NCI-H524 (cell line): ENCODE results near the gene HNRNPL.
"Not testable (repeated sequence)": the region's sequence is repeated elsewhere in the genome, so short reads cannot be mapped to it uniquely, and the experiment has no call there.

Experiments
- DNase-seq, 2 experiments: peaks; one replicate each; lab custom pipeline; 2025; lab: John Stamatoyannopoulos, UW

The HNRNPL gene

DNA sequence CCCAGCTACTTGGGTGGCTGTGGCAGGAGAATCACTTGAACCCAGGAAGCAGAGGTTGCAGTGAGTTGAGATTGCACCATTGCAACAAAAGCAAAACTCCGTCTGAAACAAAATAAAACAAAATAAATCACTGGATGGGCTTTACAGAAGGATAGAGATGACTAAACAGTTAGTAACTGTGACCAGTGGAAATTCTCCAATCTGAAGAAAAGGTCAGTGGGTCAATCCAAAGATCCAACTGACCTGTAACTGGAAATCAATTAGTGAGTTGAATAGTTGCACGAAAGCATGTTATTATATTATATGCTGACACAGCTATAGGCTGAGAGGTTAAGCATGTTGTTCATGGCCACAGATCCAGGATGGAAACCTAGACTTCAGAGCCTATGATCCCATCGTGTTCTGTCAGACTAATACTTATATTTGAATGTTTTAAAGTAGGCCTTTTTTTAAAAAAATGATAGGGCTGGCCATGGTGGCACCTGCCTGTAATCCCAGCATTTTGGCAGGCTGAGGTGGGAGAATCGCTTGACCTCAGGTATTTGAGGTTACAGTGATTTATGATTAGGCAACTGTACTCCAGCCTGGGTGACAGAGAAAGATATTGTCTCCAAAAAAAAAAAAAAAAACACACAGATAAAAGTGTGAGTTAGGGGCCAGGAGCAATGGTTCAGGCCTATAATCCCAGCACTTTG lies 19.6 kb downstream of the HNRNPL start:
- no peak for DNase-seq

DNA sequence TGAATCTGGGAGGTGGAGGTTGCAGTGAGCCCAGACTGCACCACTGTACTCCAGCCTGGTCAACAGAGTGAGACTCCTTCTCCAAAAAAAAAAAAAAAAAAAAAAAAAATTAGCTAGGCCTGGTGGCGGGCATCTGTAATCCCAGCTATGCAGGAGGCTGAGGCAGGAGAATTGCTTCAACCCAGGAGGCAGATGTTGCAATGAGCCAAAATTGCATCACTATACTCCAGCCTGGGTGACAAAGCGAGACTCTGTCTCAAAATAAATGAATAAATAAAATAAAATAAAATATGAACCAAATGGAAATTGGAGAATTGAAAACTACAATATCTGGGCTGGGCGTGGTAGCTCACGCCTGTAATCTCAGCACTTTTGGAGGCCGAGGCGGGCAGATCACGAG lies 20.6 kb downstream of the HNRNPL start:
- DNase-seq, result not testable (repeated sequence)

DNA sequence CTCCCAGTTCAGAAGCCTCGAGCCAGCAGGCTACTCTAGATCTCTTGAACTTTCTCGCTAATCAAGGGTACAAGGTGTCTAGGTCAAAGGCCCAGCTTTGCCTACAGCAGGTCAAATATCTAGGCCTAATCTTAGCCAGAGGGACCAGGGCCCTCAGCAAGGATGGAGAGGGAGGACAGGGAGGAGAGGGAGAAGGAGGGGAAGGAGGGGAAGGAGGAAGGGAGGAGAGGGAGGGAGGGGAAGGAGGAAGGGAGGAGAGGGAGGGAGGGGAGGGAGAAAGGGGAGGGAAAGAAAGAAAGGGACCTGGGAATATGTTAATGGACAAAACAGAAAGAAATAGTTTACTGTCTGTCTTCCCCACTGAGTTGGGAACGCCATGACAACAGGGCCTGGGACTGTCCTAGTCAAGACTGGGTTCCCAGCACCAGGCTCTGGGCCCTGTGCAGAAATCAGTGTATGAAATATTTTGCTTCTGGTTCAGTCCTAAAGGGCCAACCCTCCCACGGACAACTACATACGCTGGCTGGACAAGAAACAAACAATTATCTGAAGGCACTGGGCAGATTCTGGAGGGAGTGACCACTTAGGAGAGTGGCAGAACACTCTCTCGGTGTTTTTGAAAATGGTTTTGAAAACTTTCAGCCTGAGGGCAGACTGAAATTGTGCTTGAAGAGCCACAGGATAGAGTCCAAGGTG lies 22.8 kb downstream of the HNRNPL start:
- DNase-seq, result no peak

DNA sequence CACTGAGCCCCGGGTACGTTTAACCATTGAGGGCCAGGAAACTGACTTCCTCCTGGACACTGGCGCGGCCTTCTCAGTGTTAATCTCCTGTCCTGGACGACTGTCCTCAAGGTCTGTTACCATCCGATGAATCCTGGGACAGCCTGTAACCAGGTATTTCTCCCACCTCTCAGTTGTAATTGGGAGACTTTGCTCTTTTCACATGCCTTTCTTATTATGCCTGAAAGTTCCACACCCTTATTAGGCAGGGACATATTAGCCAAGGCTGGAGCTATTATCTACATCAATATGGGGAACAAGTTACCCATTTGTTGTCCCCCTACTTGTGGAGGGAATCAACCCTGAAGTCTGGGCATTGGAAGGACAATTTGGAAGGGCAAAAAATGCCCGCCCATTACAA lies 23.9 kb downstream of the HNRNPL start:
- DNase-seq, result not testable (repeated sequence)

DNA sequence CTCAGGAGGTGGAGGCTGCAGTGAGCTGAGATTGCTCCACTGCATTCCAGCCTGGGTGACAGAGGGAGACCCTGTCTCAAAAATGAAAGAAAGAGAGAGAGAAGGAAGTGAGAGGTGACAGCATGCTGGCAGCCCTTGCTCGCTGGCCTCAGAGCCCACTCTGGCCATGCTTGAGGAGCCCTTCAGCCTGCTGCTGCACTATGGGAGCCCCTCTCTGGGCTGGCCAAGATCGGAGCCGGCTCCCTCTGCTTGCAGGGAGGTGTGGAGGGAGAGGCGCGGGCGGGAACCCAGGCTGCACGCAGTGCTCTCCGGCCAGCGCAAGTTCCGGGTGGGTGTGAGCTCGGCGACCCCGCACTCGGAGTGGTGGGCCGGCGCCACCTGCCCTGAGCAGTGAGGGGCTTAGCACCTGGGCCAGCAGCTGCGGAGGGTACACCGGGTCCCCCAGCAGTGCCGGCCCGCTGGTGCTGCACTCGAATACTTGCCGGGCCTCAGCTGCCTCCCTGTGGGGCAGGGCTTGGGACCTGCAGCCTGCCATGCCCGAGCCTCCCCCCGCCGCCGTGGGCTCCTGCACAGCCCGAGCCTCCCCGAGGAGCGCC lies 28.5 kb downstream of the HNRNPL start:
- DNase-seq, result not testable (repeated sequence)

DNA sequence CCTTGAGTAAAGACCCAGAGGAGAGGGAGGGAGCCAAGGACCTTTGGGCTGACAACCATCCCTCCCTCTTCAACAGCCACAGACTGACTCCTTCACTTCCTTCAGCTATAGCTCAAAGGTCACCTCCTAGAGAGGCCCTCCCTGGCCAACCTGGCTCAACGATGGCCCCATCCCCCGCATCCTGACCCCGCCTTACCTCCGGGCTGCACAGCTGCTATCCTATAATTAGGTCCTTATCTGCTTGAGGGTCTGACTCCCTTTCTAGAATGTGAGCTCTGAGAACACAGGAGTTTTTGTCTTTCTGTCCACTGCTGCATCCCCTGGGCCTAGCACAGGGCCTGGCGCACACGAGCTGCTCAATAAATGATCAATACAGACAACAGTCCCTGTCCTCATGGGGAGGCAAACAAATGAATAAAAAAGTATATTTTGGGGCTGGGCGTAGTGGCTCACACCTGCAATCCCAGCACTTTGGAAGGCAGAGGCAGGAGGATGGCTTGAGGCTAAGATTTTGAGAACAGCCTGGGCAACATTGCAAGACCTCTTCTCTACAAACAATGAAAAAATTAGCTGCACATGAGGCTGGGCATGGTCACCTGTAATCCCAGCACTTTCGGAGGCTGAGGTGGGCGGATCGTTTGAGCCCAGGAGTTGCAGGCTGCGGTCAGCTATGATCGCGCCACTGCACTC lies 30.4 kb downstream of the HNRNPL start:
- DNase-seq, result peak; percentile 19 to 48

DNA sequence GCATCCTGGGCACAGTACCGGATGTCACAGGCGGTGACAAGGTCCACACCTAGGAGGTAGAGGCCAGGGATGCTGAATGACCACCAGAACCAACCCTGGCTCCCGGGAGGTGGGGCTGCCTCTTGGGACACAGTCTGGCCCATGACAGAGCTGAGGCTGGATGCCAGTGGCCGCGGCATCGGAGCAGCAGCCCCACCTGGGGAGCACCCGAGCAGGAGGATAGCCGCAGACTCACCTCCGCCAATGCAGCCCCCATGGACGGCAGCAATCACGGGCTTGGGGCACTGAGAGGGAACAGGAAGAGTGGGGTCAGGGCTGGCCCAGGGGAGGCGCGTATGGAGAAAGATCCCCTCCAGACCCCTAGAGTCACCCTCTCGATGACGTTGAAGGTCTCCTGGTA lies 32.7 kb downstream of the HNRNPL start:
- DNase-seq, result no peak

DNA sequence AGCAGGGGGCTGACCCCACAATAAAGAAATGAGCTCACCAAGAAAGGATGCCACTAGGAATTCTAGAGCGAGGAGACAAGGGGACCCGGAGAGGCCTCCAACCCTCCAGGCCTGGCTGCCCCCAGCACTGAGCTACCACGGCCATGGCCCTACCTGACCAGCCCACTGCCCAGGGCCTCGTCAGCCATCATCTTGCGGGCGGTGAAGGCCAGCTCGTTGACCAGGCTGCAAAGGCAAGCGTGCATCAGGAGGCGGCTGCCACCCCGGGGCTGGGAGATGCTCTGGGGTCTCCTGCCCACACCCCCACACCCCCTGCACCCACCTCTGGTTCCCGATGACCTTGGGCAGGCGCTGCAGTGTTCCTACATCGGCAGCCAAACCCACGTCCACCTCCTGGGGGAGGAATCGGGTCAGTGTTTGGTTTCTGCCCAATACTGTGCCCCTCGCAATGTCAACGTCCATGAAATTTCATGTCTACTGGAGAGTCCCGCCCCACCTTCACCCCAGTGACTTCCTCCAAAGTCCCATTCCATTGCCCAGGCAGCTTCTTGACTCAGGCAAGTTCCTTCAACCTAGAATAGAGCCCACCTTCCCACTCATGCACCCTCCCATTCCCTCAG lies 33.5 kb downstream of the HNRNPL start:
- DNase-seq, result no peak

DNA sequence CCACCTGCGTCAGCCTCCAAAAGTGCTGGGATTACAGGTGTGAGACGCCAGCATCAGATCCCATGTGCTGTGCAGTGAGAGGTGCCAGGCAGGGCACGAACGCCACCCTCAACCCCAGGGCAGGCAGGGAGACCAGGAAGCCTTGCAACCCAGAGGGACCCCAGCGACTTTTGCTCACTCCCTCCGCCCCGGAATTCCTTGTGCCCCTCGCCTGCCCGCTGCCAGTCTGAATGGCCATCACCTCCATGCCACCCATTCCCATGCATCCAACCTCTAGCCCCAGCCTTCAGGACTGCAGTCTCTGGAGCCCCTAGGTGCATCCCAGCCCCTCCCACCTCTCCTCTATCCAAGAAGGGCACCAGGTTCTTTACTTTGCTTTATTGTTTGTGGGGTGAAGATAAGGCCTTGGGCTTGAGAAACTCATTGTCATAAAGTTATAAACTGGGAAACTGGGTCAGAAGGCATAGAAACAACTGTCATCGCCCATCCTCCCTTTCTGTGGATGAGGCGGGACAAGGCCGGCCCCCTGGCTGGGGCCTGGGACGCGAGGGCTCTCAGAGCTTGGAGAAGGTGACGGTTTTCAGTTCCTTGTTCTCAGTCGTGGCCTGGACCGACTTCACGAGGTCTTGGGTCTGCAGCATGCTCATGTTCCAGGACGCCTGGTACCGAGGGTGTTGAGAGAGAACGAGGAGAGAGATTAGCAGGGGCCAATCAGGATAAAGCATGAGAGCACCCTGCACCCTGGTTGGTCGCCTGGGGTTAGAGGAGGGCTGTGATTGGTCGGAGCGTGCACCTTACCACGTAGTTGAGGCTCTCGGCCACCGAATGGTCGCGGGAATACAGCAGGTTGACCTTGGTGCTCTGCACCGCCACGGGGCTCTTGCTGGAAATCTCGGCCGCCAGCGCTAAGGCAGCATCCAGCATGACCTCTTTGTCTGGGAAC lies 34.5 kb downstream of the HNRNPL start:
- no peak for DNase-seq

DNA sequence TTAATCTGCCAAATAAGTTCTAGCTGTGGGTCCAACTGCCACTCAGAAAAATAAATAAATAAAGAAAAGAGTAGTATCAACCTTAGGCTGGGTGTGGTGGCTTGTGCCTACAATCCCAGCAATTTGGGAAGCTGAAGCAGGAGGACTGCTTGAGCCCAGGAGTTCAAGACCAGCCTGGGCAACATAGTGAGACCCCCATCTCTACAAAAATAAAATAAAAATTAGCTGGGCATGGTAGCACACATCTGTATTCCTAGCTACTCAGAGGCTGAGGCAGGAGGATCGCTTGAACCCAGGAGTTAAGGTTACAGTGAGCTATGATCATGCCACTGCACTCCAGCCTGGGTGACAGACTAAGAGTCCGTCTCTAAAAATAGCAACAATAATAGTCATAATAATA lies 35.9 kb downstream of the HNRNPL start:
- DNase-seq, result not testable (repeated sequence)

DNA sequence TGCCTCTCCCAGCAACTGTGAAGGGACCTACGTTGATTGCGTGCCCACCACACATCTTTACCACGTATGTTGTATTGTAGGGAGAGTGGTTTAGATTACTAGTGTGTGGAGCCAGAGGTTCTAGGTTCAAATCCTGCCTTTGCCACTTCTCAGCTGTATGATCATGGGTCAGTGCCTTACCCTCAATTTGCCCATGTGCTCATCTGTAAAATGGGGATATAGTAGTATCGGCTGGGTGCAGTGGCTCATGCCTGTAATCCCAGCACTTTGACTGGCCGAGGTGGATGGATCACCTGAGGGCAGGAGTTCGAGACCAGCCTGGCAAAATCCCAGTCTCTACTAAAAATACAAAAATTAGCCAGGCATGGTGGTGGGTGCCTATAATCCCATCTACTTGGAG lies 36.5 kb downstream of the HNRNPL start:
- no peak for DNase-seq

DNA sequence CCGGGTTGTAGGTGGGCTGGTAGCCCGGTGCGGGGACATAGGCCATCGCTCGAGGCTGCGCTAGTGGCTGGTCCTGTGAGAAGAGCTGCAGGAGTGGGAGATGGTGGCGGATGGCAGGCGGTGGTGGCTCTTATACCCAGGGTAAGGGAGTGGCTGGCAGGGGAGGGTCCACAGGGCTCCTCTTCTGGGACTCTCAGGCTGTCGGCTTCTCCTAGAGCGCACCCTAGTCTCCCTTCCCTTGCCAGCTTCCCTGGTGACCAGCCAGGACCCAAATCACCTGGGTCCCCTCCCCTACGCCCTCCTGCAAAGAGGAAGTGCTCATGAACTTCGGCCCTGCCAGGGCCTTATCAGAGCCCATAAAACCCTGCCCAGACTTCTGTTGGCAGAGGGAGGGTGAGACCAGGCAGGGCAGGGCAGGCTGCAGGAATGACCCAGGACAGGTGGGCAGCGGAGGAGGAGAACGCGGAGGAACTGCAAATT lies 36.9 kb downstream of the HNRNPL start, which contains the start of gene LGALS4:
TSS of gene LGALS4 (minus strand) at position 105 of the 480 bp plus-strand sequence. CDS start at position 46, 59 bp downstream.
- DNase-seq, result no peak

DNA sequence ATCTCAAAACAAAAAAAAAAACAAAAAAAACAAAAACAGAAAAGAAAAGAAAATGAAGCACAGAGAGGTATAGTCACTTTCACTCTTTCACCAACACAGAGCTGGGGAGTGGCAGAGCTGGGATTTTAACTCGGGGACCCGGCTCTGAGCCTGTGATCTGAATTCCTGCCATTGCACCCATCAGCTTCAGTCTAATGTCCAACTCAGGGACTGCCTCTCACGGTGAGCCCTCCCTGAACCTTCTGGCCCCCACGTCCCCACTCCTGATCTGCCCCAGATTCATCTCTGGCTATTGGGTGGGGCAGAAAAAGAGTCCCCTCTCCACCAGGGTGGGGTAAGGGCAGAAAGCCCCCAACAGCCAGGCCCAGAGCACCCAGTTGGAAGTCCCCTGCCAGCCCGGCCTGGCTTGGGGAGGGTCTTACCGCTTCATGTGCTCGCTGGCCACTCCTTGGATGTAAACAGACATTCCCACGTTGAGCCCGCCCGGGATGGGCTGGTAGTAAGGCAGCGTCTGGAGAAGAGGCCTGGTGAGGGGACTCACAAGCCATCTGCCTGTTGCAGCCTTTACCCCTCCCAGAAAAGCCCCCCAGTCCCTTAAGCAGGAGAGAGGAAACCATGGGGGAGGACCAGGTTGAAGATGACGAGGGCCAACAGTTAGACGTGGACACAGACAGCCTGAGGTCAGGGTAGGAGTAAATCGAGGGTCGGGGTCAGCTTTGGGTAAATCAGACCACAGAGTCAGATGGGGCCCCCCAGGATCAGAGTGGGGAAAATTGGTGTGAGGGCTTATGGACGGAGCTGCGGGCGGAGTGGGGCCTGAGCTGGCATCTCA lies 37.6 kb downstream of the HNRNPL start:
- no peak for DNase-seq

DNA sequence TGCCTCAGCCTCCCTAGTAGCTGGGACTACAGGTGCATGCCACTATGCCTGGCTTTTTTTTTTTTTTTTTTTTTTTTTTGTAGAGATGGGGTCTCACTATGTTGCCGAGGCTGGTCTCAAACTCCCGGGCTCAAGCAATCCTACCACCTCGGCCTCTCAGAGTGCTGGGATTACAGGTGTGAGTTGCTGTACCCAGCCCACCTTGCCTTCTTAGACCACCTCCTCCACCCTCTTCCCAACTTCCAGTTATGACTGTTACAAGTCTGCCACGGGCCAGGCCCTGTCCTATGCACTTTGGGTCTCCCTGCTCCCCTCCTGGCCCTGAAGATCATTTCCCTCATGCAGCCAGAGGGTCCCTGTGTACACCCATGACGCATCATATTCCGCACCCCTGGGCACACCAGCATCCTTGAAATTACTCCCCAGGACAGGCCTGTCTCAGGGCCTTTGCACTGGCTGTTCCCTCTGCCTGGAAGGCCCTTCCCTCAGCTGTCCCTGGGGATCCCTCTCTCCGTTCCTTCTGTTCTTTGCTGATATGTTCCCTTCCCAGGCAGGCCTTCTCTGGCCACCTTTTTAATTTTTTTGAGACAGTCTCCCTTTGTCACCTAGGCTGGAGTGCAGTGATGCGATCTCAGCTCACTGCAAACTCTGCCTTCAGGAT lies 40.1 kb downstream of the HNRNPL start:
- peak in 1 of 2 experiments; percentile 32 for DNase-seq

DNA sequence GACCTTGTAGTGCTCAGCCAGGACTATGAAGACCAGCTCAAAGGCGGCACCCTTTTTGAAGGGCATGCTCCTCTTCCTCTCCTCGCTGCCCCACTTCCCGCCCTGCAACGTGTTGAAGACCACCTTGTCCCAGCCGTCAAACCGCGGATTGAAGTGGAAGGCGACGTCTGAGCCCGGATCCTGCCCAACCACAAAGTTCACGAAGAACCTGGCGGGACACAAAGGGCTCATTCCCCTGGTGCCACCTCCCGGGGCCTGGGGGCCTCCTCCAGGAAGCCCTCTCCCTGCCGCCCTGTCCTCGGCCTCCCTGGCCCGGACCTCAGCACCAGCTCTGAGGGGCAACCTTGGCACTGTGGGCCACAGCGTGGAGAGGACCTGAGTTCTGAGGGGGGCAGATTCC lies 41.0 kb downstream of the HNRNPL start:
- DNase-seq, result no peak

DNA sequence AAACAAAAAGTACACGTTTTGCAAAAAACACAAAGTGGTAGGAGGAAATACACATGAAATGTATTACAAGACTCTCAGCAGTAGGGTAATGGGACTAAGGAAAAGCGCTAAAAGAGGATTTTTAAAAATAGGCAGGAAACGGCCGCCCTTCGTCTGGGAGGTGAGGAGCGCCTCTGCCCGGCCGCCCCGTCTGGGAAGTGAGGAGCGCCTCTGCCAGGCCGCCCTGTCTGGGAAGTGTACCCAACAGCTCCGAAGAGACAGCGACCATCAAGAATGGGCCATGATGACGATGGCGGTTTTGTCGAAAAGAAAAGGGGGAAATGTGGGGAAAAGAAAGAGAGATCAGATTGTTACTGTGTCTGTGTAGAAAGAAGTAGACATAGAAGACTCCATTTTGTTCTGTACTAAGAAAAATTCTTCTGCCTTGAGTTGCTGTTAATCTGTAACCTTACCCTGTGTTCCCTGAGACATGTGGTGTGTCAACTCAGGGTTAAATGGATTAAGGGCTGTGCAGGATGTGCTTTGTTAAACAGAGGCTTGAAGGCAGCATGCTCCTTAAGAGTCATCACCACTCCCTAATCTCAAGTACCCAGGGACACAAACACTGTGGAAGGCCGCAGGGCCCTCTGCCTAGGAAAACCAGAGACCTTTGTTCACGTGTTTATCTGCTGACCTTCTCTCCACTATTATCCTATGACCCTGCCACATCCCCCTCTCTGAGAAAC lies 42.2 kb downstream of the HNRNPL start:
- peak; percentile 86 to 87 for DNase-seq

DNA sequence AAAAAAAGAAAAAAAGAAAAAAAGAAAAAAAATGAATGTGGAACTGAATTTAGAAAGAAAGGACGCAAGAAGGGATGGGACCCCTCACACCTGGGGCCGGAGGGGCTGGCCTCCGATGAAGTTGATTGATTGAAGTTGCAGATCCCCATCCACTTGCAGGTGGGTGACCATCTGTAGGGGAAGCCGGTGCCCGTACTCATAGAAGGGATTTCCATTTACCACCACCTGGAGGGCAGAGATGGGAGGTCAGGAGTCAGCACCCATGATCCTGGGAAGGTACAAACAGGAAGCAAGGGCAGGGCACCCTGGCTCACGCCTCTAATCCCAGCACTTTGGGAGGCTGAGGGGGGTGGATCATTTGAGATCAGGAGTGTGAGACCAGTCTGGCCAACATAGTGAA lies 43.4 kb downstream of the HNRNPL start:
- peak in 1 of 2 experiments; percentile 45 for DNase-seq

DNA sequence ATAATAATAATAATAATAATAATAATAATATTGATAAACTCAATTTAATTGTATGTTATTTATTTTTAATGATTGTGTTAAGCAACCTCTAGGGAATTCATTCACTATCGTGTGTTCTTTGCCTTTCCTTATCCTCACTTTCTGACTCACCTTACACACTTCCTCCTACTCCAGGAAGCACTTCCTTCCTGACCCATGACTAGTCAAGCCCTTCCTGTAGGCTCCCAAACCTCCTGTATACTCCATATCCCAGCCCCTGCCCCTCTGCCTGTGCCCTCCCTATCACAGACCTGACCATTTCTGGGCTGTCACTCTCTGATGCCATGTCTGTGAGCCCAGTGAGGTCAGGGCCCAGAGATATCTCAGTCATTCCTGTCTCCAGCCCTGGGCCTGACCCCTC lies 44.6 kb downstream of the HNRNPL start:
- DNase-seq, result no peak

DNA sequence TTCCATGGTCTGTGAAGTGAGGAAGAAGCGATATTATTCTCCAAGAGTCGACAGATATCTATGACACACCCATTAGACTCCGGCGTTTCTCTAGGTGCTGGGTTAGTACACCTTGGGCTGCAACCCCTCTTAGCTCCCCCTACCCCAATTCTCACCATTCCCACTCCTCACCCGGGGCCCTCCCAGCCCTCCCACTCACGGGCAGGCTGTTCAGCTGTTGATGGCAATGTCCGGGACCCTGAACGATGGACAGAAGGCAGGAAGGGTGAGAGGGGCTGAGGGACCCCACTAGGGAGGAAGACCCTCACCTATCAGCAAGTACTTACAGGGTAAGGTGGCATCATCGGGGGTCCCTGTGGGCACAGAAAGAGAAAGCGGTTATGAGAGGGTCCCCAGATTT lies 46.2 kb downstream of the HNRNPL start:
- no peak for DNase-seq
